Skin of body (tissue), 2 donors: ENCODE results near the gene ATP1B3. TPM values are rescaled to one million over a fixed set of nuclear protein-coding genes. Genes with fewer than 3 reads are reported as not detected.
"Not testable (repeated sequence)": the region's sequence is repeated elsewhere in the genome, so short reads cannot be mapped to it uniquely, and the experiment has no call there.

Experiments used
- DNase-seq: peaks from one replicate; lab custom pipeline; 2025; lab: John Stamatoyannopoulos, UW
- total RNA-seq: library from RNA; depleted of rRNA; stranded (reverse); fragments of >200 nt; gene quantifications from one replicate; pipeline ENCODE4 v1.2.3, GENCODE V29; 2014

Gene ATP1B3
- total RNA-seq, 1 donor from 2014 or later, result 69.3 TPM

DNA sequence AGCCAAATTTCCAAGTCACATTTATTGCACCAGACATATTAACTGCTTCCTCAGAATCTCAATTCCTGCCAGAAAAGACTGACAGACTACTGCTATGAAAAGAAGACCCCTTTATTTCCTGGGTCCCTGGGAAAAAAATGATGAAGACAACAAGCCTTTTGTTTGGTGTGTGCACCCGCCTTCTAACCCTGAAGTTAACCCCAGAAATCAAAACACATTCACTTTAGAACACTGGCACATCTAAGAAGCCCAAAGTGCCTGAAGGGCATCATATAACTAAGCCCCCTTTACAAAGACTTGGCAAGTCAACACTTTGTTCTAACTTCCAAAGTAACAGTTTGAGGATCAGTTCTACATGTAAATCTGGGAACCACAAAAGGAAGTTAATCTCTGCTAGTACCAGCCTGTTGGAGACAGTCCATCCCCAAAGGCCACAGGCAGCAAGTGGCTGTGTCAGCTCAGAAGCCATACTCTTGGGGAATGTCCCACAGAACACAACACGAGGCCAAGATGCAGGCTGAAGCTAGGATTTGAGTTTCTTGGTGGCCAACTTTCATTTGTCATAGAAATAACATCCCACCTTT, 16.3 kb upstream of the ATP1B3 start:
- DNase-seq, result peak; percentile 17

DNA sequence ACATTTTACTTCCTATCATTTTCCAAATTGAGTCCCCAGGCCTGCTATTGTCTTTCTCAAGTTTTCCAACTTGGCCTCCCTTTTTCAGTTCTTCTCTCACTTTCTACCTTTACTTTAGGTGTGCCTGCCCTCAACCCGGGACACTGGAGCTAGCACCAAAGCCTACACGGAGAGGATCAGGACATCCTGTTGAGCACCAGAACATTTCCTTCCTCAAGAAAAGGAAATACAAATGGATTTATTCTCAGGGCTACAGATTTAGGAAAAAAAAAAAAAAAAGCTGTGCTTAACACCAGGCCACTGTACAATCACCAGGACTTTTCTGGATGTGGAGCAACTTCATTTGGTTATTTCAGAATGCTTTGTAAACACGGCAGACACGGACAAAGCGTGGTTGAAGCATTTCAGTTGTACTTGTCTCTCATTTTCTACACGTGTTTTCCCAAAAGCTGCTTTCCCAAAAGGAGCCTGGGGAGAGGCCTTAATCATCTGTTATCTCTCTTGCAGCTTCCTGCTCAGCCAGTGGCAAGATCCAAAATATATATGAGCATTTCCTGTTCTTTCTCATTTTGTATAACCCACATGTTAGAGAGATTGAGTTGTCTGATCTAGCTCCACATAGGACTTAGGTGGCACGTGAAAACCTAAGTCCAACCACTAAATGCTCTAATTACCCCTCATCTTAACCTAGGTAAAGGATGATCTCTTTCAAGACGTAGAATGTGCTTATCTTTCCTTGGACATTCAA, 15.5 kb upstream of the ATP1B3 start:
- DNase-seq, result peak; percentile 7

DNA sequence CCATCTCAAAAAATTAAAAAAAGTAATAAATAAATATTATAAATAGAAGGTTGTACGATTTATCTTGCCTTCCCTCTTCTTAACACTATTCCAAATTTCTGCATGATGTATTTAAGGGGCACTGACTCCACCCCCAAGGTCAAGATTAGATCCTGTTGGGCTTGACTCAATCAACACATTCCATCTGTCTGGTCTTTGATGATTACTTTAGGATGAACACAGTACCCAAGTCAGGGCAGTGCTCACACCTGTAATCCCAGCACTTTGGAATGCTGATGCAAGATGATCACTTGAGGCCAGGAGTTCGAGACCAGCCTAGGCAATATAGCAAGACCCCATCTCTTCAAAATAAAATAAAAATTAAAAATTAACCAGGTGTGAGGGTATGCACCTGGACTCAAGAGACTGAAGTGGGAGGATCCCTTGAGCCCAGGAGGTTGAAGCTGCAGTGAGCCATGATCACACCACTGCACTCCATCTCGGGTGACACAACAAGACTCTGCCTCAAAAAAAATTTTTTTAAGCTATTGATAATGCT, 14.1 kb upstream of the ATP1B3 start:
- DNase-seq, result no peak

DNA sequence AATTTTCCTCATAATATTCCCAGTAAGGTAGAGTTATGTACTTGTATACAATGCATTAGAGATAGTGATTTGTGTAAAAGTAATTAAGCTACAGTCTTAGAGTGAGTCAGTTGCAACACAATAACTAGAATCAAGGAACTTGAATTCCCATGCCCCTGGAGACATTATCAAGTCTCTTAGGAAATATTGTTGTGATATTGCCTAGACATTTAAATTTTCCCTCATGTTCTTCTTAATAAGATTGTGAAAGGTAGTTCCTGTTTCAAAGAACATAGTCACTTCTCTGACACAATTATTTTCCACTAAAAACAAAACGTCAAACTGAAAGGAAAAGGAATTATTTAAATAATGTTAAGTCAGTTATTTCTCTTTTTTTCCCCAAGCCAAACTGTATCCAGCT, 13.0 kb upstream of the ATP1B3 start:
- DNase-seq, result no peak

DNA sequence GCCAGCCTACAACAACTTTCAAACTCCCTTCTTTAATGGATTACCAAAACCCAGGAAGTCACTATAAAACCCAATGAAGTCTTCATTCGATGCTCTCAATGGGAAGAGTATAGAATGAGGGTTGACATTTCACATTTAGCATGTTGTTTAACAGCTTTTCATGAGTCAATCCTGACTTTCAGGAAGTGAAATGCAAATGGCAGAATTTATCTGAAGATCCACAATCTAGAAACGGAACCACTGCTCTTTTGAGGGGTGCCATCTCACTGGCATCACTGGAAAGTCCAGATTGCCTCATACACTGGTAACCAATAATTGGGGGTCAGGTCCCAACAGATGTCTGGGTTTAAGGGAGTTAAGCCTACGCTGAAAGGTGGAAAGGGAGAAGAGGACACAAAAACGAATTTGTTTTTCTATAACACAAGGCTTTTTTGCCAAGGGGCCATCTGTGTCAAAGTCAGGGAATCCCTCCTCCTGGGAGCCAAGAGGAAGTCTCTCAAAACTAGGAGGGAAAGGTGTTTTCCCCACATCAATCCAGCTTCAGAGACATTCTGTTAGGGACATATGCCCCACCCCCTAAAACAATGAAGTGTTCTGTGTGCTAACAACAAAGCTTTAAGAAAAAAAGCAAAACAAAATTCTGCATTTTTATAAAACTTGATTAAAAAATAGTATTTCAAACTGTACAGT, 12.0 kb upstream of the ATP1B3 start:
- no peak for DNase-seq

DNA sequence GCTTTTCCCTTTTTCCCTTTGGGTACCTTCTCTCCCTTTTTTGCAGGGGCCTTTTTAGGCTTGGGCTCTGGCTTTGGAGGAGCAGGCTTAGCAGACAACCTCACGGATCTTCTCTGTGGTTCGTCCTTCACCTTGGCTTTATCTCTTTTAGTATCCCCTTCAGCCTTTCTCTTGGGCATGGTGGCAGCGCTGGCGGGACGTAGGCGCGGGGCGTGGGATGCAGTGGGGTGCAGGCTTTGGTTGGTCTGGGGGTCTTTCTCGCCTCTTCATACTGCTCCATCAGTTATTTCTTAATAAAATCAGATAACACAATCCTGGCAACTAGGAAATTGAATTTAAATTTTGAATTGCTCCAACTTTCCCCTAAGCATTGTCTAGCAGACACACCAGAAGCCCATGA, 11.3 kb upstream of the ATP1B3 start:
- no peak for DNase-seq

DNA sequence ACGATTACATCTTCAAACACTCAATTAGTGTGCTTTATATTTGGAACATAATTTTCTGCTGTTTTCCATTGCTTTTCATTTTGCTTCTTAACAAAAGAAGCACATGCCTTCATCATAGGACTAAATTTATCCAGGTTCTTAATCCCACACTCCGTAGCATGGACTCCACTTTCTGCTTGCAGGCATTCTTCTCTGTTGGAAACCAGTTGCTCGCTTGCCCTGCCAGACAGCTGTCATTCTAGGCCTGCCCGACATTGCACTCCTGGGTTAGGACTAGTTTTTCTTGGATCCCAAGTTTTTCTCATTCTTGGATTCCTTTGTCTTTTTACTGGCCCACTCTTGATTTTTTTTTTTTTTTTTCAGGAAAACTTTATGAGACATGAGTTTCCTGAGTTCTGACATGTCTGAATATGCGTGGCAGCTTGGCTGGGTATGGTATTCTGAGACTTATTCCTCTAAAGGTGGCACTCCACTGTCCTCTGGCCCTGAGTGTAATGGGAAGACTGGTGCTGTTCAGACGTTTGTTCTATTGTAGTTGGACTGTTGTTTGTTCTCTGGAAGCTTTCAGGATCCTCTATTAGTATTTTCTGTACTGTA, 6.3 kb upstream of the ATP1B3 start:
- DNase-seq, result no peak

DNA sequence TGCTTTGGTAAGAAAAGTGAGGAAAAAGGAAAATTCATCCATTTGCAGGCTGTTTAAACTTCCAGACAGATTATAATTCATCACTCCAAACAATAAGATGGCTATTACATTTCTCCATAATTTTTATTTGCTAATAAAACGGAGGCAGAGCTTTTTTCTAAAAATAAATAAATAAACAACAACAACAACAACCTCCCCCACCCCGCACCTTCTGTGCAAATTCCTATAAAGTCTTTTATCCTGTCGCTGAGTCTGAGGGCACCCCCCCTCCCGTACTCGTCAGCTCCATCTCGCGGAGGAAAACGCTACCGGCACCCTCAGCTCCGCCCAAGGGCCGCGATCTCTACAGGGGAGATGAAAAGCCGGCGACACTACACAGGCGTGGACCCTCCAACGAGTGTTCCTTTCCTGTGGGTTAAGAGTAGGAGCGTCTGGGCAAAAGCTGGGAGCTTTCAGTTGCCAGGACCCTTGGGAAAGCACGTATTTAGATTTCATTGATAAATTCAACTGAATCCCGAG, 1.0 kb upstream of the ATP1B3 start:
- peak; percentile 82 for DNase-seq

DNA sequence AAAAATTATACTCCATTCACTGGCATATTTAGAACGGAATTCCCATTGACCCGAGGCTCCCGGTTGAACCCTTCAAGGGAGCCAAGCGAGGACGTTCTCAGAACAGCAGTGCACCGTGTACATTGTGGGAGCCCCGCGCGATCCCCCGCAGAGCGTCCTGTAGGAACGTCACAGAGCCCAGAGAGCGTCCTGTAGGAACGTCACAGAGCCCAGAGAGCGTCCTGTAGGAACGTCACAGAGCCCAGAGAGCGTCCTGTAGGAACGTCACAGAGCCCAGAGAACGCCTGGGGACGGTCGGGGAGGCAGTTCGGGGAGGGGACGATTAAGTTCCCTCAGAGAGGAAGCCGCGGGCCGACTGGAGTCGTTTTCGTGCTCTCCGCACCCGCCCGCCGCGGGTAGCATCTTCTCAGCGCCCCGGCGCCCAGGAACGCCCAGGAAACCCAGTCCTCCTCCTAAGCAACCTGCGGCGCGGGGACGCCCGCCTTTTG, 506 bp upstream of the ATP1B3 start:
- DNase-seq, result peak; percentile 61

DNA sequence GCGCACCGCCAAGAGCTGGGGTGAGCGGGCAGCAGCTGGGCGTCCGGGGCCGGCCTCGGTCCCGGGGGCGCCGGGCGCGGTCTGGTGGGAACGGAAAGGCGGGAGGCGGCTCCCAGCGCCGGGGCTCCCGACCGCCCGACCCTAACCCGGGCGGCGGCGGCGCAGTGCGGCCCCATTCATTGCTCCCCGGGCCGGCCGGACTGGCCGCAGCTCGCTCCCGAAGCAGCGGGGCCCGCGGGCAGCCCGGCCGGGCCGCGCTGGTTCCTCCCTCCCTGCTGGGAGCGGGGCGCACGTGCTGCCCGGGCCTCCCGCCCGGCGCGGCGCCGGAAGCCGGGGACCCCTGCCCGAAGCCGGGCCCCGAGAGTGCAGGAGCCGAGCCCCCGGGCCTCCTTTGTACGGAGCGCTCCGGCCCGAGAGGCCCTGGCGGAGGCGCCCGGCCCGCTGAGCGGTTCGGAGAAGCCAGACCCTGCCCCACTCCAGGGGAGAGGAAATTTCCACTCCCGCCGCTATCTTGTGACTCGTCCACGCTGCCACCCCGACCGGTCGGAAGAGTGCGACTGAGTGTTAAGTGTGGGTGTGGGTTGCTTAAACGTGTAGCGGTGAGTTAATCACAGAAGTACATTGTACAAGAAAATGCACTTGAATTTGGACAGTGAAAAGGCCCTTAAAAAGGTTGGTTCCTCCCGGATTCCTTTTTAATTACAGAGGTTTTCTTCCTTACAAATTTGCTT, 613 bp downstream of the ATP1B3 start:
- DNase-seq, result peak; percentile 14

DNA sequence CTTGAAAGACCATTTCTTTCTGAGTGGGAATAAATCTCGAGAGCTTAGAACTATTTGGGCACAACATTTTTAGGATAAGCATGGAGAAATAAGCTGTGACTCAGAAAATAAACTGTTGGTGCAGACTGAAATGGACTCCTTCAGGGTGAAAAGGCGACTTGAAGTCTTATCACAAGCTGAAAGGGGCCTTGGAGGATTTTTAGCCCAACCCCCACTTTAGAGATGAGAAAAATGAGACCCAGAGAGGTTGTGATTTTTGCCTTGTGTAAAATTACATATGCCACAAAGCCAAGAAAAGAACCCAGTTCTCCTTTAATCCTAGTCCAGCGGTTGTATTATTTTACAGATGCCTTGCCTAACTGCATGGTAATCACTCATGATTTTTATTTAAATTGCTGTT, 1.5 kb downstream of the ATP1B3 start:
- DNase-seq, result no peak

DNA sequence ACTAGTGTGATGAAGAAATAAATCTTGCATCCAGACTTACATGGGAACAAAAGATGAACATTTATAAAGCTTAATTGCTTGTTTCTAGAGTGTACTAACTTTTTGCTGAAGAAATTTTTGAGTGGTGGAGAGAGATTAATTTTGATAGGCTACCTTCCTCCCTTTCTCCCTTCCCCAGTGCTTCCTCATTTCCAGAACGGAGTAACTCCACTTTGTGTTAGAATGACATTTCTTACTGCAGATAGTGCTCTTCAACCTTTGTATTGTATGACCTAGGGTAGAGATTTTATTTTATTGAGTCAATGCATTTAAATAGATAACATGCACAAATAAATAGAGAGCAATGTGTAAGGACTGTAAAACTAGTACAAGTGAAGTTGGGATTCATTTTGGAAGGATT, 1.9 kb downstream of the ATP1B3 start:
- no peak for DNase-seq

DNA sequence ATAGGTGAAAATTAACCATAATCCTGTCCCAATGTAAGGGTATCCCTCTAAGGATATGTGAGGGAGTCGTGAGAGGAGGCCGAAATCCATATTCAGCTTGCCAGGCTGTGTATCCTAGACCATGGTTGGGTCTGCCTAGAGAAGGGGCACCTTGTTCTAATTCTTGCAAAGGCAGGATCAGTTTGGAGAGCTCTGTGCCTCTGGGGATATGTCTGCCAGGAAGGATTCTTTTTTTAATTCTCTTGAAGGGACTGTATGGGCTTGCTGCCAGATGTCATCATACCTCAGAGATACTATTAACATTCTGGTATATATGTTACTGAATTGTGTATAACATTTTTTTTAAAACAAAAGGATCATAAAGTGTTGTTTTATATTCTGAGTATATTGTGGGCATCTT, 2.4 kb downstream of the ATP1B3 start:
- DNase-seq, result no peak

DNA sequence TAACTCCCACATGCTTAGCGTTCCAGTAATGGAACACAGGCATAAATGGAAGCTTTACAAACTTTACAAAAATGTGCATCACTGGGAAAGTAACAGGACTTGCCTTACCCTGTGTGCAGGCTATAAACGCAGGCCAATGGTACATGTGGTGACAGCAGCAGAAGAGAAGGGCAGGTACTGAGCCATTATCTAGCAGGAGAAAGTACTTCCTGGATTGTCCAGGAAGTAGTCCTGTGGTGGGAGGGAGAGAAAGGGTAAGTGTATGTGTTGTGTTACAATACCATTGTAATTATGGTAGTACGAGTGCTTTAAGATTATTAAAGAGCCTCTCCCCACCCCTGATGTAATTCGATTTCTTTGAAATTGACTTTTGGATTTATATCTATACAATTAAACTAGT, 5.3 kb downstream of the ATP1B3 start:
- DNase-seq, result no peak

DNA sequence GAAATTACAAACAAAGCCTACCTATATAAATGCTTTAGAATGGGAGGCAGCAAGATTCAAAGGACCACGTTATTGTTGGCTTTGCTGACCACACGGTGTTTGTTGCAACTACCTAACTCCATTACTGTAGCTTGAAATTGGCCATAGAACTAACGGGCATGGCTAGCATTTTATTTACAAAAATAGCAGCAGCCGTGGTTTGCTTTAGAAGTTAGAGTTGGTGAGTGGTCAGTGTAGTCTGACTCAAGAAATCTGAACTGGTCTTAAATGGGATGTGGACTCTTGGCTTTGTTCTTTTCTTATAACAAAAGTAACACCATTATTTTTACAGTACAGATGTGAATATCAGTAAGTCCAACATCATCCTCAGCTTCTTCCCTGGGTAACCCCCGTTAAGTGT, 10.6 kb downstream of the ATP1B3 start:
- DNase-seq, result no peak

DNA sequence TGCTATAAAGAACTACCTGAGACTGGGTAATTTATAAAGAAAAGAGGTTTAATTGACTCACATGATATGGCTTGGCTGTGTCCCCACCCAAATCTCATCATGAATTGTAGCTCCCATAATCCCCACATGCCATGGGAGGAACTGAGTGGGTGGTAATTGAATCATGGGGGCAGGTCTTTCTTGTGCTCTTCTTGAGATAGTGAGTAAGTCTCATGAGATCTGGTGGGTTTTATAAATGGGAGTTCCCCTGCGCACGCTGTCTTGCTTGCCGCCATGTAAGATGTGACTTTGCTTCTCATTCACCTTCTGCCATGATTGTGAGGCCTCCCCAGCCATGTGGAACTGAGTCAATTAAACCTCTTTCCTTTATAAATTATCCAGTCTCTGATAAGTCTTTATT, 12.1 kb downstream of the ATP1B3 start:
- DNase-seq, result not testable (repeated sequence)

DNA sequence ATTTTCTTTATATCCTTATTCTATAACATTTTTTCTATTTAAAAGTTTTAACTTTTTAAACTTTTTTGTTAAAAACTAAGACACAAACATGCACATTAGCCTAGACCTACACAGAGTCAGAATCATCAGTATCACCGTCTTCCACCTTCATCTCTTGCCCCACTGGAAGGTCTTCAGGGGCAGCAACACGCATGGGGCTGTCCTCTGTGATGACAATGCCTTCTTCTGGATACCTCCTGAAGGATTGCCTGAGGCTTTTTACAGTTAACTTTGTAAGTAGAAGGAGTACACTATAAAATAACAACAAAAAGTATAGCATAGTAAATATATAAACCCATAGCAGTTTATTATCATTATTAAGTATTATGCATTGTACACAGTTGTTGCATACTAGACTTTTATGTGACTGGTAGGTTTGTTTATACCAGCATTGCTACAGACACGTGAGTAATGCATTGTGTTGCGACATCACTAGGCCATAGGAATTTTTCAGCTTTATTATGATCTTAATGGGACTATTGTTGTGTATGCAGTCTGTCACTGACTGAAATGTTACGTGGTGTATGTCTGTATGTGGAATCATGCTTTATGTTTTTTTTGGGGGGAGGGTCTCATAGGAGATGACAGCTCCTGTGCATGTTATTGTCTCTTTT, 18.2 kb downstream of the ATP1B3 start:
- DNase-seq, result no peak

DNA sequence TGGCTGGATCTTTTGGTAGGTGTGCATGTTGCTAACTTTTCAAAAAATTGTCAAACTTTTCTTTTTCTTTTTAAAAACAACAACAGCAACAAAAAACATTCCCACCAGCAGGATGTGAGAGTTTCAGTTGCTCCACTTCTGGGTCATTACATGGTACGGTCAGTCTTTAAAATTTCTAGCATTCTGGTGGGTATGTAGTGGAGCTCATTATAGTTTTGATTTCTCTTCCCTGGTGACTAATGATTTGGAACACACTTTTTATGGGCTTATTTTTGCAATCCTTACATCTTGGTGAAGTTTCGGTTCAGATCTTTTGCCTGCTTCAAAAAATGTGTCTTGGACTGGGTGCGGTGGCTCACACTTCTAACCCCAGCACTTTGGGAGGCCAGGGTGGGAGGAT, 19.3 kb downstream of the ATP1B3 start:
- no peak for DNase-seq

DNA sequence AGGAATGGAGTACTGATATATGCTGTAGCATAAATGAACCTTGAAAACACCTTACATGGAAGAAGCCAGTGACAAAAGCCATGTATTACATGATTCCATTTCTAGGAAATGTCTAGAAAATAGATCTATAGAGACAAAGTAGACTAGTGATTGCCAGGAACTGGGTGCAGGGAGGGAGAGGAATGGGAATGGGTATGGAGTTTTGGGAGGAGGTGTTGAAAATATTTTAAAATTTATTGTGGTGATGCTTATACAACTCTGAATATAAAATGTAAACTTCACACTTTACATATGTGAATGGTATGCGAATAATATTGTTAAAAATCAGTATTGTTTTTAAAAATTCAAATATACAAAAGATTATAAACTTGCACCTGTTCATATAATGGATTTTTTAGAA, 22.5 kb downstream of the ATP1B3 start:
- DNase-seq, result no peak

DNA sequence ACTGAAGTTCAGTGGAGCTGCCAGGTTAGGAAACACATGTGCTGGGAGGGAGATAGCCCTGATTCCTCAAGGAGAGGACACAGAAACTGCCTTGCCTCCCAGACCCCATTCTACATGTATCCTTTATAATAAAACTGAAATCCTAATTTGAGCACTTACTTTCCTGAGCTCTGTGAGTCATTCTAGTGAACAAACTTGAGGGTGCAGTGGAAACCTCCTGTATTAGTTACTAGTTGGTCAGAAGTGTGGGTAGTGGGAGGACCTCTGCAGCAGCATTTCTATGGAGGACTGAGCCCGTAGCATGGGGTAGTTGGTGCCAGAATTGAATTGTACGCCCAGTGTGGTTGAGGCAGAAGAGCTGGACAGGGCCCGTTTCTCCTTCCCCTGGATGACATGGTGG, 23.9 kb downstream of the ATP1B3 start:
- DNase-seq, result no peak

DNA sequence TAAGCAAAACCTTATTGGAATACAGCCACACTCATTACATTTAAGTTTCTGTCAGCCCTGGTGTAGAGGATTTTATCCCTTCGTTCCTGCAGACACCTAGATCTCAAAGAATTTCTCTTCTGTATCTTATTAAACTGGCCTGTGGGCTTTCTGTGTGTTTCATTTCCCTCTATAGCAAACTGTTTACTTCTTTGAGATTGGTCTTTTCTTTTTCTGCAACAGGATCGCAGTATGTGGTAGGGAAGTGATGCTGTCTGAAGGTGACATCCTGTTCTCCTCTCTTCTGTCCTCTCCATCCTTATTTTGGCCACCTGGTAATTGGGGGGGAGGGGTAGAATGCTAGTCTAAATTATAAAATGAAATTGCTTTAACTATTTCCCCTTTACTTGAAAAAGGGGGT, 25.5 kb downstream of the ATP1B3 start:
- DNase-seq, result no peak
